A549 (cell line): ENCODE results near the gene TOGARAM2.

ENCODE experiments used
- CTCF ChIP-seq: fragments of >200 bp; sonication (Bioruptor Twin); formaldehyde crosslinking; IDR thresholded peaks from 3 replicates; pipeline ENCODE4 v1.5.1; 2016
- E2F6 ChIP-seq: IDR thresholded peaks from 2 replicates; pipeline ENCODE4 v1.6.1; 2012; ENCODE audit warnings: low read depth, borderline replicate concordance
- EP300 ChIP-seq, 2 experiments: fragments of >200 bp; sonication (Bioruptor Twin); formaldehyde crosslinking; IDR thresholded peaks; 2 replicates in 1 of 2; 3 replicates in 1 of 2; pipeline ENCODE4 v1.6.1; 2016 to 2017
- HDAC2 ChIP-seq: fragments of 200-600 bp; sonication (generic); IDR thresholded peaks from 2 replicates; pipeline ENCODE4 v1.6.1; 2016
- MAZ ChIP-seq: fragments of 150-350 bp; IDR thresholded peaks from 2 replicates; pipeline ENCODE4 v1.6.1; 2014; ENCODE audit warnings: antibody characterized with exemption, low read depth, low read length, borderline replicate concordance
- MYC ChIP-seq: IDR thresholded peaks from 2 replicates; pipeline ENCODE4 v1.6.1; 2012; ENCODE audit warnings: mild to moderate bottlenecking, inconsistent platforms, low read length, improper control_type of control experiment, borderline replicate concordance
- PHF8 ChIP-seq: fragments of 200-600 bp; sonication (generic); IDR thresholded peaks from 2 replicates; pipeline ENCODE4 v1.6.1; 2016; ENCODE audit warnings: low read depth, mild to moderate bottlenecking, antibody characterized with exemption, moderate library complexity, borderline replicate concordance
- POLR2AphosphoS2 ChIP-seq: conservative IDR thresholded peaks from 2 replicates; pipeline ENCODE4 v1.6.1; 2012; ENCODE audit warnings: low read length, improper control_type of control experiment, inconsistent platforms
- RNF2 ChIP-seq: fragments of 200-600 bp; sonication (generic); IDR thresholded peaks from 2 replicates; pipeline ENCODE4 v1.6.1; 2016; ENCODE audit warnings: low read depth, mild to moderate bottlenecking, antibody characterized with exemption, moderate library complexity, borderline replicate concordance
- SMC3 ChIP-seq: fragments of >200 bp; sonication (Bioruptor Twin); formaldehyde crosslinking; IDR thresholded peaks from 3 replicates; pipeline ENCODE4 v1.6.1; 2018; ENCODE audit warnings: inconsistent platforms
- USF2 ChIP-seq: fragments of 450-650 bp; IDR thresholded peaks from 2 replicates; pipeline ENCODE4 v1.6.1; 2014; ENCODE audit warnings: antibody characterized with exemption
- ZFP36 ChIP-seq: fragments of 450-650 bp; IDR thresholded peaks from 2 replicates; pipeline ENCODE4 v1.6.1; 2014; ENCODE audit warnings: borderline replicate concordance; ENCODE audit not compliant: partially characterized antibody

GRCh38 chr2:29053223-29053622 lies 72.1 kb downstream of the TOGARAM2 start:
- no peak for TF ChIP-seq CTCF
- TF ChIP-seq USF2: no peak
- no peak for TF ChIP-seq MYC
- no peak for TF ChIP-seq POLR2AphosphoS2
- no peak for TF ChIP-seq MAZ
- no peak for TF ChIP-seq E2F6
- TF ChIP-seq ZFP36: no peak
- no peak for TF ChIP-seq RNF2
- no peak for TF ChIP-seq PHF8
- TF ChIP-seq HDAC2: no peak
- TF ChIP-seq SMC3: no peak
- no peak for TF ChIP-seq EP300 (IDR thresholded peaks at IDR 0.05)
